Measurements from ENCODE around the gene SNX30.

SNX30 gene

DNA sequence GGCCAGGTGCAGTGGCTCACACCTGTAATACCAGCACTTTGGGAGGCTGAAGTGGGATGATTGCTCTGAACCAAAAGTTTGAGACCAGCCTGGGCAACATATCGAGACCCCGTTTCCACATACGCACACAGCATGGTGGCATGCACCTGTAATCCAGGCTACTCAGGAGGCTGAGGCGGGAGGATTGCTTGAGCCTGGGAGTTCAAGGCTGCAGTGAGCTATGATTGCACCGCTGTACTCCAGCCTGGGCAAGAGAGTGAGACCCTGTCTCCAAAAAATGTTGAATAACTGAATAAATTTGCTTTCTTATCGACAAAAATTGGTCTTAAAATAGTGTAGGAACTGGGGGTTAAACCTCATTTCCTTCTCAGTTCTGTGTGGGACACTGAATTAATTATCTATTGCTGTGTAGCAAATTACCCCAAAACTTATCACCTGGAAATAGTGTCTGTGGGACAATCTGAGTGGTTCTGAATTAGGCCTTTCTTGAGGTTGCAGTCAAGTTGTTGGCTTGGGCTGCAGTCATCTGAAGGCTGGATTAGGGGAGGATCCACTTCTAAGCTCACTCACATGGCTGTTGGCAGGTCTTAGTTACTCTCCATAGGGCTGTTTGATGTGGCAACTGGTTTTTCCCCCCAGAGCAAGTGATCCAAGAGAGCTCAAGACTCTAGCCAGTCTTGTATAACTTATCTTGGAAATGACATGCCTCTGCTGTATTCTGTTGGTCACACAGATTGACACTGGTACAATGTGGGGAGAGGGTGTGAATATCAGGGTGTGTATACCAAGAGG is 2.0 kb downstream of the SNX30 start:
- no peak for DNase-seq (ENCODE audit: low read depth)

DNA sequence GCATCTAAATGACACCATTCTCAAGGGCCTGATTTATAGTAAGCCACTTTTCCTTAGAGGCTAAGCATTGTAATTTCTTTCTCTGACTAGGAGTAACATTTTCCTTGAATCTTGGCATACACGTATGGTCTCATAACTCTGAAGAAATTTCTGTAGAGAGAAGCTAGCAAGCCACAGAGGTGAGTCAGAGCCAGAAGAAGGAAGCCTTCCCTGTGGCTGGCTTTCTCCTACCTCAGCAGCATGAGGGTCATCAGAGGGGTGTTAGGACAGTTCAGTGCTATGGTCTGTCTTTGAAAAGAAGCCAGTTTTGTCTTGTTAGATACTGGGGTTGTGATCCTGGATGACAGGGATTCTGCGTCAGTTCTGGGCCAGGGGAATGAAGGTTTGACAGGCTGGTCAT is 3.2 kb downstream of the SNX30 start:
- DNase-seq (ENCODE audit: low read depth) = peak; percentile 47

DNA sequence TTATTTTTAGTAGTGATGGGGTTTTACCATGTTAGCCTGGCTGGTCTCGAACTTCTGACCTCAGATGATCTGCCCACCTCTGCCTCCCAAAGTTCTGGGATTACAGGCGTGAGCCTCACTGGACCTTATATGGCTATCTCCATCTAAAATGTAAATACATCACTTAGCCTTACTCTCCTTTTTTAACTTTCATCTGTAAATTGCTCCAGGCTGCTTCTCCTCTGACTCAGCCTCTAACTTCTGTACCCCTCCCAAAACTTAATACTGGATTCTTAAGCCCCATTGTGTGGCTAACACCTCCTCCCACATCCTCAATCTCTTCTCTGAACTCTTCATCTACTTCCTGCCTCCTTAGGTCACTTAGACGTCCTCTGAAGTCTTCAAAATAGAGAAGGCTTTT is 4.0 kb downstream of the SNX30 start:
- DNase-seq (ENCODE audit: low read depth) = no peak

DNA sequence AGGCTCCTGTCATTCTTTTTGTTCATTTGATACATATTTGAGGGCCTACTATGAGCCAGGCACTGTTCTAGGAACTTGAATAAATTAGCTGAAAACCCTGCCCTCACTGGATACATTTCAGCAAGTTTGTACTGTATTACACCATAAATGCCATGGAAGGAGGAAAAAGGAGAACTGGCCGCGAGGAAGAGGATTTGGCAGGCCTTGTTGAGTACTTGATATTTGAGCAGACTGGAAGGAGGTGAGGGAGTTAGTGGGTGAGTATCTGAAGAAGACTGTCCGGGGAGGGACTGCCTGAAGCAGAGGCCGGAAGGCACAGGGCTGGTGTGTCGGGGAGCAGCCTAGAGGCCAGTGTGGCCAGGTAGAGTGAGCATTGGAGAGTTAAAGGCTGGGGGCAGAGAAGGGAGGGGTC is 4.5 kb downstream of the SNX30 start:
- peak; percentile 27 for DNase-seq (ENCODE audit: low read depth)

DNA sequence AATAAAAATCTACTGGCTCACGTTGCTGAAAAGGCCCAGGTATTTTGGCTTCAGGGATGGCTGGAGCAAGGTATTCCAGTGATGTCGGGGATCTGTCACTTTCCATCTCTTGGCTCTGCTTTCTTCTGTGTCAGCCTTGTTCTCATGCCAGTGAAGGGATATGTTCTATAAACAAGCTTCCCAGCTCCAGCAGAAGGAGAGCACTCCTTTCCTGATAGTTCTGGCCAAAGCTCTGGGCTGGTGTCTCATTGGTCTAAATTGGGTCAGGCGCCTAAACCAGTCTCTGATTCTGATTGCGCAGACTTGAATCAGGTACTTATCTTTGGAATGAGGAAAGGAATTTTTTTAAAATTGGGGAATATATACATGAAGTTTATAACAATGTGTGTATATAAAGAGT is 5.1 kb downstream of the SNX30 start:
- DNase-seq (ENCODE audit: low read depth) = no peak

DNA sequence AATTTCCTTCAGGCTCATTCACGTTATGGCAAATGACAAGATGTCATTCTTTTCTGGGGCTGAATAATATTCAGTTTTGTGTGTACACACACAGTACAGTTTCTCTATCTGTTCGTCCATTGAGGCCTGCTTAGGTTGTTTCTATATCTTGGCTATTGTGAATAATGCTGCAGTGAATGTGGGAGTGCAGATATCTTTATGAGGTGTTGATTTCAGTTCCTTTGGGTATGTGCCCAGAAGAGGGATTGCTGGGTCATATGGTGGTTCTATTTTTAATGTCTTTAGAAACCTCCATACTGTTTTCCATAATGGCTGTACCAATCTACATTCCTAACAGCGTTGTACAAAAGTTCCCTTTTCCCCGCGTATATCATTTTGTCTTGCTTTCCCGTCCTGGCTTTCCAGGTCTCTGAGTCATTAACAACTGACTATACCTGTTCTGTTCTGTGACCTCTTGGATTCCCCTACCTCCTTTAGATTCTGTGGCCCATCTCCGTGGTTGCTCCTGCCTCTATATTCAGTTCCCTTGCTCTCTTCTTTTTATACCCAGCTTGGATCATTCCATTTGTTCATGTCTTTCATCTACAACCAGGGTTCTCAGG is 6.8 kb downstream of the SNX30 start:
- no peak for DNase-seq (ENCODE audit: low read depth)

DNA sequence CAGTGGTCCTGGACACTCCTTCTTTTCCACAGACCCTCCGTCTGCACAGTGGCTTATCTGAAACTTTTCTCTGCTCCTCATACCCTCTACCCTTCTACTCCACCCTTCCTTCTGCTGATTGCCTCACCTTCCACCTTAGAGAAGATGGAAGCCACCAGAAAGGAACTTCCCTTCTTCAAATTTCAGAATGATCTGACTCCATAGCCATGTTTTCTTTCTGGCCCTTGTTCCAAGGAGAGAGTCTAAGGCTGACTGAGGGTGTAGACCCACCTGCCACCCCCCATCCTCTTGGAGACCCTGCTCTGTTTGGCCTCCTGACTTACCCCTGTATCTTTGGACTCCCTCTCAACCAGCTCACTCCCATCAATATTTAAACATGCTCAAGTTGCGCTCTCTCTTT is 7.4 kb downstream of the SNX30 start:
- DNase-seq (ENCODE audit: low read depth) = no peak

DNA sequence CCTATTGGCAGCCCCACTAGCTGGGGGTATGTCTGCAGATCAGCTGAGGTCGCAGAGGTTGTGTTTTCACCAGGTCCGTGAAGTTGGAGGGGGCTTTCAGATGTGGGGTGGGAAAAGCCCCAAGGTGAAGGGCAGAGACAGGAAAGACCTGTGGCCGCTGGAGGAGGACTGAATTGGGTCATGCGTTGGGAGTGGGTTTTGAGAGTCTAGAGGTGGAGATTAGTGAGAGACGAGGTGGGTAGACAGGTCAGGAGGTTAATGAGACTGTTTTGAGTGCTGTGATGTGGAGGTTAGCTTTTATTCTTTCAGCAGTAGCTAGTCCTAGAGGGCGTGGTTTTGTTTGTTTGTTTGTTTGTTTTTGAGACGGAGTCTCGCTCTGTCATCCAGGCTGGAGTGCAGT is 10.3 kb downstream of the SNX30 start:
- DNase-seq (ENCODE audit: low read depth) = no peak

DNA sequence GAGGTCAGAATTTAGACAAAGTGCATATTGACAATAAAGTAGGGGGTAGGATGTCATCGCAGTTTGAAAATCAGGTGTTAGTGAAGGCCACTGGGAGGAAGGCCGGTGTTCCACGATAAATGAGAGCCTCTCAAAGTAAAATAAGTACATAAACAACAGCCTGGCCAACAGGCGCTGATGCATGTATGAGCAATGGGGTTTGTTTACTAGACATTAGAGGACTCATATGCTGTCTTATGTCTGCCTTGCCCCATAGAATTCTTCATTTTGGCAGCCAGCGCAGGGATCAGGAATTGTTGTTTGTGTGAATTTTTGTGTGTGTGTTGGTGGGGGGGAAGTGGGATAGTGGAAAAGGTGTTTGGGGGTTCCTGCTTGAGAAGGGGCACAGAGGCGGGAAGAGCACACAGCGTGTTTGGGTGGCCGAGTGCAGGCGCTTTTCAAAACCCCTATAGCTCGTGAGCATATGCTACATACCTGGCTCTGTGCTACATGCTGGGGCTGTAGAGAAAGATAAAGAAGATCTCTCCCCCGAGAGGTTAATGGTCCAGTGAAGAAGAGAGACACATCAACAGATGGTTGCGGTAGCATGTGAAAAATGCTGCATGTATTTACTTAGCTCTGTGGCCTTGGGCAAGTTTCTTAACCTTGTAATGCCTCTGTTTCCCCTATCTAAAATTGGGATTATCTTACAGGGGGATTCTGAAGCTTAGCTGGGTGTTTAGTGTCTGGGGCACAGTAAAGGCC is 11.5 kb downstream of the SNX30 start:
- no peak for DNase-seq (ENCODE audit: low read depth)

DNA sequence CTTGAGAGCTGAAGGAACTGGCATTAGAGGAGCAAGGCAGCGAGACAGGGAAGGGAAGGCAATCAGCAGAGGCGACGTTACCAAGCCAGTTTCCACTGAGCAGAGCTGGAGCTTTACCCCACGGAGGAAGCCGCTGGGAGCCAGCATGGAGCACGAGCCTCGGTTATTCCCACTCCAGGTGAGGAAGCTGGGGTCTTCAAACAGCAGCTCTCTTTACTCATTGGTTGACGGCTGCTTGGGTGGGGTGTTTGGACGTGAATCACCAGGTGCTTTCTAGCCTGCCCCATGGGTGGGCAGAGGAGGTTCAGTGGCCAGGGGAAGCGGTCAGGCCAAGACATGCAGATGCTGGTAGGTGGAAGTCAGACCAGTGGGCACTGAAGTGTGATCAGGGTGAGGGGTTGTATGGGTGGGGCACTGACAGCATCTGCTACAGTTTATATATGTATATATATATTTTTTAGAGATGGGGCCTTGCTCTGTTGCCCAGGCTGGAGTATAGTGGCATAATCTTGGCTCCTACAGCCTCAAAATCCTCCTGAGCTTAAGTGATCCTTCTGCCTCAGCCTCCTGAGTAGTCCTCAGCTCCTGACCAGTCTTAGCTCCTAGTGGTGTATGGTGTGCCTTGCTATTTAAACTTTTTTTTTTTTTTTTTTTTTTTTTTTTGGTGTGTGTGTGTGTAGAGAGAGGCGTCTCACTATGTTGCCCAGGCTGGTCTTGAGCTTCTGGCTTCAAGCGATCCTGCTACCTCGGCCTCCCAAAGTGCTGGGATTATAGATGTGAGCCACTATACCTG is 12.4 kb downstream of the SNX30 start:
- DNase-seq (ENCODE audit: low read depth) = no peak

DNA sequence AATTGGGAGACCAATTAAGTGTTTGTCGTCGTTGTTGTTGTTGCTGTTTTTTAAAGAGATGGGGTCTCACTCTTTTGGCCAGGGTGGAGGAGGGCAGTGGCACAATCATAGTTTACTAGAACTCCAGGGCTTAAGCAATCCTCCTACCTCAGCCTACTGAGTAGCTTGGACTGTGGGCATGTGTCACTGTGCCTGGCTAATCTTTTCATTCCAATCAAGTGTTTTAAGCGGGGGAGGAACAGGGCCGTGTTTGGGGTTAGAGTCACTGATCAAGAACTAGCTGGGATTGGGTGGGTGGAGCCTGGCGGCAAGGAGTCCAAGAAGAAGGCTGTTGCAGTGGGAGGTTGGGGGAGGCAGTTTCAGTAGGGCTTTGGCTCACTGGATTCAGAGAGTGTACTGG is 13.8 kb downstream of the SNX30 start:
- DNase-seq (ENCODE audit: low read depth) = no peak

DNA sequence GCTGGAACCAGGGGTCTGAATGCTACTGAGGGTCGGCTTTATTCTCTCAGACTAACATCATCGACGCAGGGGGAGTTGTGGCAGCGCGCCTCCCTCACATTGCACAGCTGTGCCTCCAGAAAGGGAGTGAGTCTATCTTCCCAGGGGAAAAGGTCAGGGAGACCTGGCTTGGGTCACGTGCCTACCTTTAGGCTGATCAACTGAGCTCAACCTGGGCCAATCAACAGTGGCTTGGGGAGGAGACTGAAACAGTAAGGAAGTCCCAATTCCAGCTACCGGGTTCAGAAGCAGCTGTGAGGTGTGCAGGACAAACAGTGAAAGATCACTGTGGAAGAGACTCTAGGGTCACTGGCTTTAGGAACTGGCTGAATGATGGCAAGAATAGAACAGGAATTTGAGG is 14.3 kb downstream of the SNX30 start:
- no peak for DNase-seq (ENCODE audit: low read depth)

DNA sequence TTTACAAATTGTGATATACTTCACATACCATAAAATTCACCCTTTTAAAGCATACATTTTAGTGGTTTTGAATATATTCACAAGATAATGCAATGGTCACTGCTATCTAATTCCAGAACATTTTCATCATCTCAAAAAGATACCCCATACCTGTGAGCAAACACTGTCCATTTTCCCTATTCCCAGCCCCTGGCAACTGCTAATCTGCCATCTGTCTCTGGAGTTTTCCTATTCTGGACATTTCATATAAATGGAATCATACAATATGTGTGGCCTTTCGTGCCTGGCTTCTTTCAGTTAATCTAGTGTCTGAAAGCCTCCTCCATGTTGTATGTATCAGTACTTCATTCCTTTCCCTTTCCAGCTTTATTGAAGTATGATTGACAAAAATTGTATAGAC is 14.7 kb downstream of the SNX30 start:
- DNase-seq (ENCODE audit: low read depth) = no peak

DNA sequence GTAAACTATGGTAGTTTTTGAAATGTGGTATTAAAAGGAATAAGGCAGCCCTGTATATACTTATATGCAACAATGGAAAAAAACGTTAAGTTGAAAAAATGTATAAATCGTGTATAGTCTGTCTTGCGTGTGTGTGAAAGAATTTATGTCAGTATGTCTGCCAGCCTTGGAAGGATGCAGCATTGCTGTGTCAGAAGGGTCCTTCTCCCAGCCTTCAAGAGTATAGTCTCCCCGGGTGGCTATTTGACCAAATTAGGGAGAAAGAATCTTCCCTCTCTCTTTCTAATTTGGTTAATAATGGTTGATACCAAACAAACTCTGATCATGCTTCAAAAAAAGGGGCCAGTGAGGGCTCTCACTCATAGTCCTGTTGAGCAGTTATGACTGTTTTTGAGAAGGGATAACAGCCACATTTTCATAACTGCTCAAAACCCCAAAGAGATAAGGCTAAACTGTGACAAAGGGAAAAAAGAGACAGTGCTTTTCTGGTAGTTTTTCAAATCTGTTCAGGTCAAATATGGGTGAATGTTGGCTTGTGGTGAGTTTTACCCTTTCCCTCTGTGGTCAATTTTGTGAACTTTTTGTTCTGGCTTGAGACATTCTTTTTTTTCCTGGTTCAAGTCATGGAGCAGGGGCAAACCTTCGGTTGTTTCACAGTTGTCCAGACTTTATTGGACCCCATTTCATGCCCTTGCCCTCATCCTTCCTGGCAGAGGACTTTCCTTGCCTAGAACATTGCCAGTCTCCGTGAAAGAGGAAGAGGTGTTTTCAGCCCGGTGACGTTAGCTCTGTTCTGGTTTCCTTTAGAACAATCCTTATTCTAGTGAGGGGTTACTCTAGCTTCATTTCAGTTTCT is 21.0 kb downstream of the SNX30 start:
- DNase-seq (ENCODE audit: low read depth) = no peak

DNA sequence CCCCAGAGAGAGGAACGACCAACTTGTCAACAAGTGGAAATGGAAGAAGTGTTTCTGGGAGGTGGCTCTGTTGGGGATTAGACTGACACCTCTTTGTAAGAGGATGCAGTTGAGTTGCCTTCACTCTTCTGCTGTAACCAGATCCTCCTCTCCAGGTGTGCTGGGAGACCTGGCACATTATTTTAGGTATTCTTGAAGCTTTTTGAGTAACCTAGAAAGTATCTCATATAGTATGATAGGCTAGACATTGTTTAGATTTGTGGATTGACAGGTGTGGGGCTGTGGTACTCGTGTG is 21.6 kb downstream of the SNX30 start:
- DNase-seq (ENCODE audit: low read depth) = no peak

DNA sequence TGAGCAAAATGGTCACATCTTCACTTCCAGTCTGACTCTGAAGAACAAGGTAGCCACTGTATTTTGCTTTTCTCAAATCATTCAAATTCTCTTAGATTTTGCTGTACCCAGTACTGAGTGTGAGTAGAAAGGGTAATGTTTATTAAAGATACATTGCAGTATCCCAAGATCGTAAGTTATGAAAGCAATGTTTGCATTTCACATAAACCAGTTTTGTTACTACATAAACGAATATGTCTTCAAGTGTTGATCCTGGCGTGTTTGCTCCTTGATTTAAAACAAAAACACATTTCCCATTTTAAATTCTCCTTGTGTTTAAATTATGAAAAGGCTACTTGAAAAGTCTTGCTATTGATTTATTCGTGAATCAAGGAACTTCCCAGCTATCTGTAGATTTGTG is 22.0 kb downstream of the SNX30 start:
- DNase-seq (ENCODE audit: low read depth) = no peak

DNA sequence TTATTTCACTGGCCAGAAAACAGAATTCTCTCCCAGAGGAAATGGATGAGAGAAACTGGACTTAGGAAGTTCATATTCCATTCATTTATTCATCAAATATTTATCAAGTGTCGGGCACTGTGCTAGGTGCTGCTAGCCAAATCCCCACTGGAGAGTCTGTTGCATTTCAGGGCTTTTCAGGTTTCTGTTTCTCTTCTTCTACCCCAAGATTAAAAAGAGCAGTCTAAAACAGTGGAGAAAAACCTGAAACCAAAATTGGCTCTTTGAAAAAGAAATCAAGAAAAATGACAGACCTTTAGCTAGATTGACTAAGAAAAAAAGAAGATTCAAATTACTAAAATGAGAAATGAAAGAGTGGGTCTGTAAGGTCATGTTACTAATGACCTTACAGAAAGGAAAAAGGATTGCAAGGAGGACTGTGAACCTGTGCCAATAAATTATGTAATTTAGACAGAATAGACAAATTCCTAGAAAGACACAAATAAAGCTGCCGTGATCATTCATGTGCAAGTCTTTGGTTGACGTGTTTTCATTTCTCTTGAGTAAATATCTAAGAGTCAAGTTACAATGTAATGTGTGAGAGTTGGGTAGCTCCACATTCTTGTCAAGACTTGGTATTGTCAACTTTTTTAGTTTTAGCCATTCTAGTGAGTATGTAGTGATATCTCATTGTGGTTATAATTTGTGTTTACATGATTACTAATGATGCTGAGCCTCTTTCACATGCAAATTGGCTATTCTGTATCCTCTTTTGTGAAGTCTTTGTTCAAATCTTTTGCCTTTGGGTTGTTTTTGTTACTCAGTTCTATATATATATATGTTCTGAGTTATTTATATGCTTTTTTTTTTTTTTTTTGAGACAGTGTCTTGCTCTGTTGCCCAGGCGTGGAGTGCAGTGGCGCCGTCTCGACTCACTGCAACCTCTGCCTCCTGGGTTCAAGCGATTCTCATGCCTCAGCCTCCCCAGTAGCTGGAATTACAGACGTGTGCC is 23.7 kb downstream of the SNX30 start:
- DNase-seq (ENCODE audit: low read depth) = no peak

DNA sequence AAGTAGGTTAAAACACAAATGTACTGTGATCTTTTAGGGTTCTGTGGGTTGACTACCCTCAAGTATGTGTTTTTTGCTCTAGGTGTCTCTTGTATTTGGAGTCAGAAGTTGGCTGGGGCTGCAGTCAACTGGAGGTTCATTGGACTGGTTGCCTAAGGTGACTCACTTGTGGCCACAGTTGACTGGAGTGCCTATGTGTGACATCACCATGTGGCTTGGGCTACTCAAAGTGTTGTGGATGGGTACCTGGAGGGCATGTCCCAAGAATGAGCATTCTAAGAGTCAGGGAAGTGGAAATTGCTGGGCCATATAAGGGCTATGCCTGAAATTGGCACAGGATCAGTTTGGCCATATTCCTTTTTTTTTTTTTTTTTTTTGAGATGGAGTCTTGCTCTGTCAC is 27.4 kb downstream of the SNX30 start:
- no peak for DNase-seq (ENCODE audit: low read depth)

DNA sequence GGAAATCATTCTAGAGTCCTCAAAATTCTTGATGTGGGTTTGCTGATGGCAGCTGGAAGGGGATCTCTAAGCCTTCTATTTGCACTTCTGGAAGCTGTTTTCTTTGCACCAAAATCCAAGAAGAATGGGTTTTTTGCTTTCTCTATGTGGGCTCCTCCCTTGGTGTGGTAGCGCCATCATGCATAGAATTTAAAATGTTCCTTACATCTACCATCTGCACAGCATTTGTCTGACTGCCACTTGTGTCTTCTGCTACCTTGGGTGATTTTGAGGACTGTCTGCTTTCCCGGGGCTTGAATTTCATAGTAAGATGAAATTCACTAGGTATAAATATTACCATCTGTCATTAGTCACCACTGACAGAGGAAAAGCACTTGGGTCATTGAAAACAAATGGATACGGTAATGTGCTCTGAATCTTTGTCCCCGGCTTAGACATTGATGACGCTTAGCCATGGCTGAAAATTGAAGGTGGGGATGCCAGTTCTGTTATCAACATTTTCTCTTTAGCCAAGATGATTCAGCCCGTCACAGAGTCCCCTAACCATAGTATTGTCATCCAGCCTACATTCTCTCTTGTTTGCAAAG is 30.0 kb downstream of the SNX30 start:
- no peak for DNase-seq (ENCODE audit: low read depth)

DNA sequence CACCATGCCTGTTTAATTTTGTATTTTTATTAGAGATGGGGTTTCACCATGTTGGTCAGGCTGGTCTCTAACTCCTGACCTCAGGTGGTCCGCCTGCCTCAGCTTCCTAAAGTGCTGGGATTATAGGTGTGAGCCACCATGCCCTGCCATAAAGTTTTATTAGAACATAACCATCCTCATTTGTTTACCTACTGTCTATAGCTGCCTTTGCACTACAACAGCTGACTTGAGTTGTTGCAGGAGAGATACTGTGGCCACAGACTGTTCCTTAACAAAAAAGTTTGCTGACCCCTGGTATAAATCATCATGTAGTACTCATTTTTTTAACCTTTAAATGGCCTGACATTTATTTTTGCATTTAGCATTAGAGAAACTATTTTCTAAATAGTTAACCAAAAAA is 31.7 kb downstream of the SNX30 start:
- DNase-seq (ENCODE audit: low read depth) = no peak

All from fibroblast of the conjunctiva (primary cell).